IMR-90 (cell line): ENCODE data around the gene MRM1. TPM values are rescaled to one million over a fixed set of nuclear protein-coding genes. Genes with fewer than 3 reads are reported as not detected.

Experiments
- ATAC-seq: fragments of 200-7000 bp; cut with Tn5 transposase; 2 replicates; pipeline ENCODE4 v1.9.1; 2020; ENCODE audit warnings: low read depth, mild to moderate bottlenecking, moderate library complexity
- BruUV-seq: library from RNA; stranded (reverse); fragments of 400-500 nt; replicated peaks from 2 replicates; lab custom pipeline; 2021; lab: Mats Ljungman, UMichigan
- CTCF ChIA-PET: fragments of 300-600 bp; formaldehyde crosslinking; extraction: SDS; loops from one replicate; lab custom pipeline; 2021; ENCODE audit warnings: antibody characterized with exemption; lab: Yijun Ruan, JAX
- POLR2A ChIA-PET: fragments of 300-600 bp; sonication (Branson Sonifier 250); formaldehyde crosslinking; loops from one replicate; lab custom pipeline; 2022; ENCODE audit warnings: antibody characterized with exemption; ENCODE audit not compliant: unreplicated experiment; lab: Charles Lee
- DNase-seq: peaks from one replicate; pipeline ENCODE4 v3.0.0; 2013
- H2AFZ ChIP-seq: replicated peaks from 2 replicates; pipeline ENCODE3; 2013; ENCODE audit warnings: low read length, mild to moderate bottlenecking; ENCODE audit not compliant: poor library complexity
- H2AK5ac ChIP-seq: 2 replicates; pipeline ENCODE4 v1.6.1; 2013; ENCODE audit warnings: low read depth, low read length, inconsistent platforms
- H2AK9ac ChIP-seq: replicated peaks from 2 replicates; pipeline ENCODE3; 2013; ENCODE audit warnings: mild to moderate bottlenecking, low read depth, low read length, moderate library complexity; ENCODE audit not compliant: poor library complexity
- H2BK120ac ChIP-seq: 2 replicates; pipeline ENCODE4 v1.6.1; 2013; ENCODE audit warnings: low read depth, low read length, inconsistent platforms
- H2BK15ac ChIP-seq: 3 replicates; pipeline ENCODE4 v1.6.1; 2013; ENCODE audit warnings: low read depth, low read length, inconsistent platforms
- H2BK20ac ChIP-seq: 2 replicates; pipeline ENCODE4 v1.6.1; 2013; ENCODE audit warnings: low read depth, mild to moderate bottlenecking, inconsistent platforms, low read length, moderate library complexity
- H2BK5ac ChIP-seq: 2 replicates; pipeline ENCODE4 v1.6.1; 2013; ENCODE audit warnings: mild to moderate bottlenecking, low read depth, low read length, inconsistent platforms; ENCODE audit not compliant: poor library complexity, severe bottlenecking
- H3K14ac ChIP-seq: replicated peaks from 2 replicates; pipeline ENCODE4 v1.6.1; 2013; ENCODE audit warnings: low read depth, low read length, inconsistent platforms
- H3K18ac ChIP-seq: 2 replicates; pipeline ENCODE4 v1.6.1; 2013; ENCODE audit warnings: low read depth, low read length, control low read depth
- H3K23ac ChIP-seq: 2 replicates; pipeline ENCODE4 v1.6.1; 2013; ENCODE audit warnings: low read depth, low read length, inconsistent platforms
- H3K27ac ChIP-seq: 2 replicates; pipeline ENCODE4 v1.5.1; 2013; ENCODE audit warnings: mild to moderate bottlenecking, control low read depth, low read length; ENCODE audit not compliant: insufficient read depth
- H3K27me3 ChIP-seq: 2 replicates; pipeline ENCODE4 v1.6.1; 2013; ENCODE audit warnings: low read length; ENCODE audit not compliant: control insufficient read depth, insufficient read depth
- H3K36me3 ChIP-seq: 2 replicates; pipeline ENCODE4 v1.6.1; 2013; ENCODE audit warnings: low read length, mixed read lengths; ENCODE audit not compliant: control insufficient read depth, insufficient read depth
- H3K4ac ChIP-seq: 2 replicates; pipeline ENCODE4 v1.6.1; 2013; ENCODE audit warnings: low read depth, low read length, inconsistent platforms
- H3K4me1 ChIP-seq: 2 replicates; pipeline ENCODE4 v1.6.1; 2013; ENCODE audit warnings: low read length, mixed read lengths; ENCODE audit not compliant: control insufficient read depth, insufficient read depth
- H3K4me2 ChIP-seq: 2 replicates; pipeline ENCODE4 v1.6.1; 2013; ENCODE audit warnings: low read depth, mild to moderate bottlenecking, control low read depth, low read length, moderate library complexity
- H3K4me3 ChIP-seq: 2 replicates; pipeline ENCODE4 v1.5.1; 2013; ENCODE audit warnings: low read depth, mild to moderate bottlenecking, control low read depth, low read length, moderate library complexity; ENCODE audit not compliant: insufficient read depth
- H3K56ac ChIP-seq: 2 replicates; pipeline ENCODE4 v1.6.1; 2013; ENCODE audit warnings: low read length, inconsistent platforms; ENCODE audit not compliant: insufficient read depth; ENCODE audit errors: extremely low read depth
- H3K79me1 ChIP-seq, 2 experiments: 2 replicates each; pipeline ENCODE4 v1.6.1; 2013; ENCODE audit warnings: low read length in 2 of 2, inconsistent platforms in 1 of 2, low read depth in 1 of 2
- H3K9ac ChIP-seq: 2 replicates; pipeline ENCODE4 v1.6.1; 2013; ENCODE audit warnings: low read depth, low read length, control low read depth
- H3K9me1 ChIP-seq: 2 replicates; pipeline ENCODE4 v1.6.1; 2013; ENCODE audit warnings: low read length, inconsistent platforms; ENCODE audit not compliant: insufficient read depth
- H3K9me3 ChIP-seq: 2 replicates; pipeline ENCODE4 v1.6.1; 2013; ENCODE audit warnings: low read length; ENCODE audit not compliant: control insufficient read depth, insufficient read depth
- H4K20me1 ChIP-seq: 2 replicates; pipeline ENCODE4 v1.6.1; 2013; ENCODE audit warnings: low read length, inconsistent platforms; ENCODE audit not compliant: insufficient read depth
- H4K5ac ChIP-seq: 2 replicates; pipeline ENCODE4 v1.6.1; 2013; ENCODE audit warnings: mild to moderate bottlenecking, low read depth, low read length, control low read depth
- H4K8ac ChIP-seq, 2 experiments: 2 replicates each; pipeline ENCODE4 v1.6.1; 2013; ENCODE audit warnings: low read depth in 2 of 2, low read length in 2 of 2, control low read depth in 1 of 2, inconsistent platforms in 1 of 2
- H4K91ac ChIP-seq: 2 replicates; pipeline ENCODE4 v1.6.1; 2013; ENCODE audit warnings: low read depth, low read length, inconsistent platforms; ENCODE audit not compliant: insufficient read depth
- BHLHE40 ChIP-seq: fragments of 150-350 bp; IDR thresholded peaks from 2 replicates; pipeline ENCODE4 v1.6.1; 2016; ENCODE audit warnings: mild to moderate bottlenecking, low read depth, low read length
- CEBPB ChIP-seq: IDR thresholded peaks from 2 replicates; pipeline ENCODE4 v1.6.1; 2012; ENCODE audit warnings: low read depth, low read length, improper control_type of control experiment
- CHD1 ChIP-seq: IDR thresholded peaks from 2 replicates; pipeline ENCODE4 v1.6.1; 2012; ENCODE audit warnings: low read depth, low read length, improper control_type of control experiment
- FOS ChIP-seq: fragments of 150-350 bp; IDR thresholded peaks from 2 replicates; pipeline ENCODE4 v1.6.1; 2016; ENCODE audit warnings: low read depth, low read length
- MAFK ChIP-seq: IDR thresholded peaks from 2 replicates; pipeline ENCODE4 v1.6.1; 2012; ENCODE audit warnings: low read depth, low read length, improper control_type of control experiment
- MAZ ChIP-seq: IDR thresholded peaks from 2 replicates; pipeline ENCODE4 v1.6.1; 2012; ENCODE audit warnings: low read depth, mild to moderate bottlenecking, low read length, improper control_type of control experiment, moderate library complexity, borderline replicate concordance
- MXI1 ChIP-seq: IDR thresholded peaks from 2 replicates; pipeline ENCODE4 v1.6.1; 2012; ENCODE audit warnings: low read depth, mild to moderate bottlenecking, low read length, moderate library complexity, borderline replicate concordance
- NFE2L2 ChIP-seq: fragments of 150-350 bp; IDR thresholded peaks from 2 replicates; pipeline ENCODE4 v1.6.1; 2016; ENCODE audit warnings: low read depth, mild to moderate bottlenecking, low read length
- POLR2A ChIP-seq: IDR thresholded peaks from 2 replicates; pipeline ENCODE4 v1.6.1; 2012; ENCODE audit warnings: mild to moderate bottlenecking, low read depth, low read length
- RAD21 ChIP-seq: IDR thresholded peaks from 2 replicates; pipeline ENCODE4 v1.6.1; 2012; ENCODE audit warnings: low read length, improper control_type of control experiment
- RCOR1 ChIP-seq: IDR thresholded peaks from 2 replicates; pipeline ENCODE4 v1.6.1; 2012; ENCODE audit warnings: mild to moderate bottlenecking, low read length, improper control_type of control experiment; ENCODE audit not compliant: insufficient replicate concordance
- RFX5 ChIP-seq: IDR thresholded peaks from 2 replicates; pipeline ENCODE4 v1.8.0; 2012; ENCODE audit warnings: low read depth, mild to moderate bottlenecking, low read length, moderate library complexity
- SMC3 ChIP-seq: fragments of 150-350 bp; IDR thresholded peaks from 2 replicates; pipeline ENCODE4 v1.6.1; 2016; ENCODE audit warnings: low read depth, mild to moderate bottlenecking, antibody characterized with exemption, low read length, moderate library complexity
- WGBS, 2 experiments: methylation state at CpG; one replicate each; pipeline versions ENCODE4 v1.1.5 to v1.1.7; 2013; ENCODE audit warnings: missing lambda C conversion rate in 2 of 2; ENCODE audit not compliant: insufficient read length in 1 of 2; ENCODE audit errors: extremely low coverage in 2 of 2; 5-methylcytosine and 5-hydroxymethylcytosine counted together
- dilution Hi-C: fragments of 300-500 bp; cut with HindIII; formaldehyde crosslinking; loops from one replicate; pipeline ENCODE4 v1.14.3; 2018; ENCODE audit warnings: low sequenced_read_pairs; ENCODE audit not compliant: unreplicated experiment
- in situ Hi-C: fragments of 300-500 bp; cut with MboI; formaldehyde crosslinking; loops from 3 replicates; pipeline ENCODE4 v1.14.3; 2019; ENCODE audit warnings: low sequenced_read_pairs, inconsistent platforms, mixed read lengths
- intact Hi-C: fragments of 100-400 bp; cut with micrococcal nuclease; formaldehyde crosslinking; loops from 2 replicates; pipeline ENCODE4 v1.10.0; 2022
- polyA plus RNA-seq, 3 experiments: library from polyadenylated mRNA; depleted of rRNA; stranded (reverse); fragments of >200 nt; gene quantifications; 2 replicates each; pipeline ENCODE4 v1.2.3, GENCODE V29; 2012; ENCODE audit warnings: low replicate concordance in 1 of 3
- total RNA-seq: library from RNA; depleted of rRNA; stranded (reverse); fragments of >200 nt; gene quantifications from 2 replicates; pipeline ENCODE4 v1.2.3, GENCODE V29; 2012
- TF ChIP-seq, protein P1 (sequence below): conservative IDR thresholded peaks from 2 replicates; pipeline ENCODE4 v1.5.1; 2012; ENCODE audit warnings: mild to moderate bottlenecking, low read depth, low read length, improper control_type of control experiment
- TF ChIP-seq, protein P2 (sequence below): fragments of 150-350 bp; IDR thresholded peaks from 2 replicates; pipeline ENCODE4 v1.6.1; 2017; ENCODE audit warnings: mild to moderate bottlenecking, antibody characterized with exemption, low read length, low read depth
- TF ChIP-seq, protein P3 (sequence below): fragments of 150-350 bp; IDR thresholded peaks from 2 replicates; pipeline ENCODE4 v1.6.1; 2016; ENCODE audit warnings: low read depth, mild to moderate bottlenecking, low read length, moderate library complexity, borderline replicate concordance

MRM1 gene
- total and polyA plus RNA-seq, 2 of the 4 experiments (the other 2 are of a cell fraction), result 2.2 to 5.3 TPM

DNA sequence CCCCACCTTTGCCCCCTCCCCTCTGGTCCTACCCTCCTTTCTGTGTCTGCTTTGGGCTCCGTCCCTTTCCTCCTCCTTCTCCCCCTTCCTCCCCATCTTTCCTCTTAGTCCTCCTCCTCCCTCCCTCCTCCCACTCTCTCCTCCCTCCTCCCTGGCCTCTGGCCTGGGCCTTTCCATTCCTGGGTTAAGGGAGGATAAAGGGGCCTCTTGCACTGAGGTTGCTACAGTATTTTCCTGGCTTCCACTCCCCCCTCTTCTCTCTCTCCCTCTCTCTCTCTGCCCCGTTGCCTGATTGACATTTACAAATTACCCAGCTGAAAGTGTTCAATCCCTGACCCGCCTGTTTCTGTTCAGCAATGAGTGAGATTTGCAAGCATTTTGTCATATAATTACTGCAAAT, 44.0 kb downstream of the MRM1 start:
- H3K18ac ChIP-seq, result no peak overlapping the region
- TF ChIP-seq POLR2A (no peak), MAFK (no peak), SMC3 (no peak), CHD1 (no peak), RFX5 (no peak), RCOR1 (no peak), BHLHE40 (no peak), NFE2L2 (no peak), FOS (no peak), CEBPB (no peak), RAD21 (no peak), MAZ (no peak), MXI1 (no peak)
- TF ChIP-seq, protein P1, sequence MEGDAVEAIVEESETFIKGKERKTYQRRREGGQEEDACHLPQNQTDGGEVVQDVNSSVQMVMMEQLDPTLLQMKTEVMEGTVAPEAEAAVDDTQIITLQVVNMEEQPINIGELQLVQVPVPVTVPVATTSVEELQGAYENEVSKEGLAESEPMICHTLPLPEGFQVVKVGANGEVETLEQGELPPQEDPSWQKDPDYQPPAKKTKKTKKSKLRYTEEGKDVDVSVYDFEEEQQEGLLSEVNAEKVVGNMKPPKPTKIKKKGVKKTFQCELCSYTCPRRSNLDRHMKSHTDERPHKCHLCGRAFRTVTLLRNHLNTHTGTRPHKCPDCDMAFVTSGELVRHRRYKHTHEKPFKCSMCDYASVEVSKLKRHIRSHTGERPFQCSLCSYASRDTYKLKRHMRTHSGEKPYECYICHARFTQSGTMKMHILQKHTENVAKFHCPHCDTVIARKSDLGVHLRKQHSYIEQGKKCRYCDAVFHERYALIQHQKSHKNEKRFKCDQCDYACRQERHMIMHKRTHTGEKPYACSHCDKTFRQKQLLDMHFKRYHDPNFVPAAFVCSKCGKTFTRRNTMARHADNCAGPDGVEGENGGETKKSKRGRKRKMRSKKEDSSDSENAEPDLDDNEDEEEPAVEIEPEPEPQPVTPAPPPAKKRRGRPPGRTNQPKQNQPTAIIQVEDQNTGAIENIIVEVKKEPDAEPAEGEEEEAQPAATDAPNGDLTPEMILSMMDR, result no peak
- TF ChIP-seq, protein P2, sequence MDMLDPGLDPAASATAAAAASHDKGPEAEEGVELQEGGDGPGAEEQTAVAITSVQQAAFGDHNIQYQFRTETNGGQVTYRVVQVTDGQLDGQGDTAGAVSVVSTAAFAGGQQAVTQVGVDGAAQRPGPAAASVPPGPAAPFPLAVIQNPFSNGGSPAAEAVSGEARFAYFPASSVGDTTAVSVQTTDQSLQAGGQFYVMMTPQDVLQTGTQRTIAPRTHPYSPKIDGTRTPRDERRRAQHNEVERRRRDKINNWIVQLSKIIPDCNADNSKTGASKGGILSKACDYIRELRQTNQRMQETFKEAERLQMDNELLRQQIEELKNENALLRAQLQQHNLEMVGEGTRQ, result no peak
- TF ChIP-seq, protein P3, sequence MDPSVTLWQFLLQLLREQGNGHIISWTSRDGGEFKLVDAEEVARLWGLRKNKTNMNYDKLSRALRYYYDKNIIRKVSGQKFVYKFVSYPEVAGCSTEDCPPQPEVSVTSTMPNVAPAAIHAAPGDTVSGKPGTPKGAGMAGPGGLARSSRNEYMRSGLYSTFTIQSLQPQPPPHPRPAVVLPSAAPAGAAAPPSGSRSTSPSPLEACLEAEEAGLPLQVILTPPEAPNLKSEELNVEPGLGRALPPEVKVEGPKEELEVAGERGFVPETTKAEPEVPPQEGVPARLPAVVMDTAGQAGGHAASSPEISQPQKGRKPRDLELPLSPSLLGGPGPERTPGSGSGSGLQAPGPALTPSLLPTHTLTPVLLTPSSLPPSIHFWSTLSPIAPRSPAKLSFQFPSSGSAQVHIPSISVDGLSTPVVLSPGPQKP, result no peak
- no peak overlapping the region for H2AK5ac ChIP-seq
- H3K27me3 ChIP-seq, result peaks cover 80% of the 10 kb centered on the region
- H2BK120ac ChIP-seq, result no peak overlapping the region
- H2AK9ac ChIP-seq, result no peak overlapping the region
- H3K27ac ChIP-seq, result no peak overlapping the region
- H2AFZ ChIP-seq, result no peak overlapping the region
- WGBS, 2 experiments, result no CpG with 5 or more reads among the region's 3 CpGs
- H2BK5ac ChIP-seq, result no peak overlapping the region
- no peak overlapping the region for H2BK20ac ChIP-seq
- no peak overlapping the region for H3K4me2 ChIP-seq
- H3K9ac ChIP-seq, result no peak overlapping the region
- no peak overlapping the region for H3K4ac ChIP-seq
- no TSS peak for BruUV-seq
- no peak overlapping the region for H4K8ac ChIP-seq
- H3K9me1 ChIP-seq, result no peaks in the 10 kb centered on the region
- H3K56ac ChIP-seq, result no peak overlapping the region
- H4K5ac ChIP-seq, result no peak overlapping the region
- no peaks in the 10 kb centered on the region for H3K36me3 ChIP-seq
- H4K20me1 ChIP-seq, result no peaks in the 10 kb centered on the region
- no peak overlapping the region for H3K14ac ChIP-seq
- CTCF ChIA-PET, result no interaction called here
- in situ Hi-C loops, result no loop called here
- intact Hi-C loops, result no loop called here
- no peak overlapping the region for H2BK15ac ChIP-seq
- no peak overlapping the region for H3K23ac ChIP-seq
- no peak overlapping the region for H3K4me3 ChIP-seq
- H4K91ac ChIP-seq, result no peak overlapping the region
- dilution Hi-C loops, result loop anchor here (25.0 kb wide), 1 partner anchor 417 kb away; no protein-coding TSS in a partner anchor
- H3K4me1 ChIP-seq, result no peaks in the 10 kb centered on the region
- H3K9me3 ChIP-seq, result no peaks in the 10 kb centered on the region; the same call in none of the 2 replicates
- POLR2A ChIA-PET, result no interaction called here
- no peaks in the 10 kb centered on the region for H3K79me1 ChIP-seq
- DNase-seq (no peak), ATAC-seq (no peak)
